Activated naive CD4-positive, alpha-beta T cell treated with anti-CD3 and anti-CD28 coated beads, Interleukin-2, amount 10 ng/mL, durations not matched to agents 5 hours and 36 hours (primary cell): ENCODE measurements around the gene SLC6A1. TPM values are rescaled to one million over a fixed set of nuclear protein-coding genes. Genes with fewer than 3 reads are reported as not detected.

Experiments
- total RNA-seq, 2 experiments: library from RNA; stranded (reverse); gene quantifications; one replicate each; pipeline ENCODE4 v1.2.3, GENCODE V29; 2021

The SLC6A1 gene
- not detected for total RNA-seq

DNA sequence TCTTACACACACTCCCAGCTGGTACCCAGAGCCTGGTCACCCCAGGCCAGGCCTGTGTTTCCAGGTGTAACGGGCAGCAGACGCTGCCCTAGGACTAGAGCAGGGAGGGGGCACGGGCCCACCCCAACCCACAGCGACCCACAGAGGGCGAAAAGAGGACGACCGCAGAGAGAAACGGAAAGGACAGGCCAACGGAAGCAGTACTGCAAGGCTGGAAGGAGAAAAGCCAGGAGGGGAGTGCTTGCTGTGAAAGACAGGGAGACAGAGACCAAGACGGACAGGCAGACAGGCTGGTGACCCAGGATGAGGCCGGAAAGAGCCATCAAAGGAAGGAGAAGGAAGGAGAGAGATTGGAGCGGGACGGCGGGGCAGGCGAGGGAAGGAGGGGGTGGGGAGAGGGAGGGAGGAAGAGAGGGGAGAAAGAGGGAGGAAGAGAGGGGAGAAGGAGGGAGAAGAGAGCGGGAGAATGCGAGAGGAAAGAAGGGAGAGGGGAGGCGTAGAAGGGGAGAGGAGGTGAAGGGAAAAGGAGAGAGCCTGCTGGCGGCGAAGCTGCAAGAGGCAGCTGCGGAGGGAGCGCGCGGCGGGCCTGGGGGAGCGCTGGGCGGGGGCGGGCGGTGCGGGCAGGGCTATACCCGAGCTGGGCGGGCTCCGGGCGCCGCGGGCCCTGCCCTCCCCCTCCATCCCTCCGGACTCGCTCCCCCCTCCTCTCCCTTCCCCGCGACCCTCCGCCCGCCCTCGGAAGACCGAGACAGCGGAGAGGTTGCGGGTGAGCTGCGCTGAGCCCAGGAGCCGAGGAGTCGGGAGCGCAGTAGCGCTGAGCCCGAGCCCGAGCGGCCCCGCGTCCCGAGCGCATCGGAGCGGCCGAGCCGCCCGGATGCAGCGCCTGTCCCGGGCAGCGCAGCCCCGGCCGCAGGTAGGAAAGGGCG is at the start of gene SLC6A1:
Gene SLC6A1, plus strand, starts transcription at position 732 of the 926 bp plus-strand sequence. CDS start 24,464 bp downstream, outside the sequence.

Other genes starting within 250 kb of the SLC6A1 start
- gene SLC6A11, start 176.5 kb upstream of the SLC6A1 start, total RNA-seq, result not detected
- gene HRH1, start 161.7 kb downstream of the SLC6A1 start, total RNA-seq, result under 1 TPM; 0.13 to 0.22 TPM